Thyroid gland (tissue), 4 donors: ENCODE results near the gene TECTB. TPM values are rescaled to one million over a fixed set of nuclear protein-coding genes. Genes with fewer than 3 reads are reported as not detected.

Source experiments
- DNase-seq, 2 donors: peaks; one replicate each; pipeline ENCODE4 v3.0.0-alpha.2; 2019
- H3K27ac ChIP-seq, 3 donors: fragments of 200-600 bp; sonication (generic); 1 replicate in 2 of 3; 2 replicates in 1 of 3; pipeline ENCODE4 v1.5.1; 2016 to 2019; ENCODE audit warnings: mild to moderate bottlenecking in 1 of 3, moderate library complexity in 1 of 3
- H3K27me3 ChIP-seq: fragments of 200-600 bp; sonication (generic); one replicate; pipeline ENCODE4 v1.5.1; 2019
- H3K36me3 ChIP-seq, 2 donors: fragments of 200-600 bp; sonication (generic); one replicate each; pipeline ENCODE4 v1.5.1; 2016 to 2019
- H3K4me1 ChIP-seq, 2 donors: fragments of 200-600 bp; sonication (generic); one replicate each; pipeline ENCODE4 v1.5.1; 2017 to 2019
- H3K4me3 ChIP-seq, 3 donors: fragments of 200-600 bp; sonication (generic); replicated peaks in 1 of 3; 1 replicate in 2 of 3; 2 replicates in 1 of 3; pipeline ENCODE4 v1.5.1; 2016; ENCODE audit warnings: mild to moderate bottlenecking in 1 of 3
- H3K9me3 ChIP-seq: fragments of 200-600 bp; sonication (generic); one replicate; pipeline ENCODE4 v1.5.1; 2017
- CTCF ChIP-seq, 6 experiments: fragments of 200-600 bp in 3 of 6; fragments of 450-650 bp in 3 of 6; sonication (generic) in 3 of 6; IDR thresholded peaks; one replicate each; pipeline ENCODE4 v1.5.1; 2016 to 2019; ENCODE audit warnings: antibody characterized with exemption in 6 of 6, mild to moderate bottlenecking in 2 of 6, inconsistent platforms in 1 of 6, moderate library complexity in 1 of 6
- POLR2A ChIP-seq, 2 donors: fragments of 450-650 bp; IDR thresholded peaks; one replicate each; pipeline ENCODE4 v1.6.1; 2017; ENCODE audit warnings: antibody characterized with exemption in 2 of 2, mild to moderate bottlenecking in 2 of 2, moderate library complexity in 1 of 2
- WGBS, 2 donors: methylation state at CpG; one replicate each; pipeline ENCODE4 v1.1.5; 2017; 5-methylcytosine and 5-hydroxymethylcytosine counted together
- intact Hi-C: fragments of 100-400 bp; cut with DNase I; formaldehyde crosslinking; loops from one replicate; pipeline ENCODE4 v1.15.1; 2023
- total RNA-seq, 4 donors: library from RNA; depleted of rRNA; stranded (reverse); fragments of >200 nt; gene quantifications; one replicate each; pipeline ENCODE4 v1.2.3, GENCODE V29; 2016

Gene TECTB
- total RNA-seq, 4 donors from 2014 or later, result 0.29 to 0.89 (median 0.72) TPM

GRCh38 chr10:112294169-112294568, 11.0 kb downstream of the TECTB start:
- Histone ChIP-seq H3K27me3 (no peaks in the 10 kb centered on the region), H3K9me3 (no peaks in the 10 kb centered on the region), H3K4me3 (no peak overlapping the region), H3K27ac (peak overlapping the region in 1 of 3 donors; percentile 97), H3K36me3 (no peaks in the 10 kb centered on the region), H3K4me1 (peaks cover 31 to 45% of the 10 kb centered on the region in 2 donors)
- no peak for DNase-seq
- TF ChIP-seq CTCF (IDR thresholded peaks at IDR 0.05) (no peak), POLR2A (IDR thresholded peaks at IDR 0.05) (no peak)
- WGBS, 2 donors, result 92 to 93% methylated on average over 5 of the region's 5 CpGs
- intact Hi-C loops, result no loop called here

GRCh38 chr10:112295853-112296830, 12.9 kb downstream of the TECTB start:
- DNase-seq, result peak; percentile 88 to 90
- Histone ChIP-seq H3K4me3 (no peak overlapping the region), H3K27ac (peak overlapping the region; percentile 75 to 97 (median 86)), H3K9me3 (no peaks in the 10 kb centered on the region), H3K27me3 (no peaks in the 10 kb centered on the region), H3K36me3 (no peaks in the 10 kb centered on the region), H3K4me1 (peaks cover 37 to 52% of the 10 kb centered on the region in 2 donors)
- intact Hi-C loops, result no loop called here
- 45 to 50% methylated on average over 8 of the region's 8 CpGs for WGBS, 2 donors
- no peak for TF ChIP-seq CTCF (IDR thresholded peaks at IDR 0.05)
- no peak for TF ChIP-seq POLR2A (IDR thresholded peaks at IDR 0.05)

- Histone ChIP-seq H3K4me3 (no peak overlapping the region), H3K27me3 (no peaks in the 10 kb centered on the region), H3K36me3 (no peaks in the 10 kb centered on the region), H3K9me3 (no peaks in the 10 kb centered on the region), H3K4me1 (peaks cover 32 to 52% of the 10 kb centered on the region in 2 donors), H3K27ac (peak overlapping the region; percentile 75 to 97 (median 86))
- peak in 1 of 2 donors; percentile 26 for DNase-seq
- intact Hi-C loops, result no loop called here
- no peak for TF ChIP-seq POLR2A (IDR thresholded peaks at IDR 0.05)
- TF ChIP-seq CTCF (IDR thresholded peaks at IDR 0.05), result no peak
- WGBS, 2 donors, result 77 to 79% methylated on average over 9 of the region's 9 CpGs
These were observed 13.7 kb downstream of the TECTB start for GRCh38 chr10:112296908-112297331.

- WGBS, 2 donors, result 23 to 26% methylated on average over 6 of the region's 6 CpGs
- Histone ChIP-seq H3K9me3 (no peaks in the 10 kb centered on the region), H3K4me1 (peaks cover 25 to 48% of the 10 kb centered on the region in 2 donors), H3K36me3 (no peaks in the 10 kb centered on the region), H3K27me3 (no peaks in the 10 kb centered on the region), H3K27ac (peak overlapping the region; percentile 75 to 97 (median 86)), H3K4me3 (no peak overlapping the region)
- intact Hi-C loops, result no loop called here
- TF ChIP-seq CTCF (IDR thresholded peaks at IDR 0.05), result no peak
- peak in 1 of 2 donors; percentile 28 for TF ChIP-seq POLR2A (IDR thresholded peaks at IDR 0.05)
- DNase-seq, result peak; percentile 88 to 90
These were observed 15.4 kb downstream of the TECTB start for GRCh38 chr10:112298581-112298980.

GRCh38 chr10:112299456-112299855, 16.3 kb downstream of the TECTB start:
- TF ChIP-seq POLR2A (IDR thresholded peaks at IDR 0.05) (no peak), CTCF (IDR thresholded peaks at IDR 0.05) (no peak)
- no peaks in the 10 kb centered on the region for H3K27me3 ChIP-seq
- WGBS, 2 donors, result 47 to 59% methylated on average over 15 of the region's 15 CpGs
- H3K4me1 ChIP-seq, result peaks cover 25 to 48% of the 10 kb centered on the region in 2 donors
- H3K27ac ChIP-seq, result peak overlapping the region; percentile 75 to 97 (median 86)
- no peak overlapping the region for H3K4me3 ChIP-seq
- intact Hi-C loops, result no loop called here
- H3K9me3 ChIP-seq, result no peaks in the 10 kb centered on the region
- peak; percentile 59 to 72 for DNase-seq
- no peaks in the 10 kb centered on the region for H3K36me3 ChIP-seq
